ENCODE measurements around the gene ARHGAP44. TPM values are rescaled to one million over a fixed set of nuclear protein-coding genes. Genes with fewer than 3 reads are reported as not detected.

Gene ARHGAP44
- total and polyA plus RNA-seq, 2 donors (not counting 1 experiment from before 2014, with no cell fraction given), result 0.78 to 11.6 TPM

- H3K9ac ChIP-seq (ENCODE audit: low read length), result no peak overlapping the region
- 77% methylated on average over 6 of the region's 6 CpGs for WGBS (ENCODE audit: insufficient coverage)
- no peak overlapping the region for H3K27ac Mint-ChIP-seq
- peaks cover 6% of the 10 kb centered on the region for H3K4me1 Mint-ChIP-seq
- intact Hi-C loops (cut with micrococcal nuclease), result no loop called here
- H3K27ac ChIP-seq (ENCODE audit: low read length in 2 of 2), result no peak overlapping the region
- no peaks in the 10 kb centered on the region for H3K9me3 Mint-ChIP-seq (ENCODE audit: insufficient read depth)
- no peaks in the 10 kb centered on the region for H3K27me3 Mint-ChIP-seq
- no peaks in the 10 kb centered on the region for H3K9me3 ChIP-seq (ENCODE audit: control extremely low read depth in 1 of 3, control insufficient read depth in 2 of 3, insufficient read depth in 1 of 3, low read length in 2 of 3)
- H3K27me3 ChIP-seq (replicated peaks in 1 of 4; ENCODE audit: control extremely low read depth in 1 of 4, control insufficient read depth in 3 of 4, insufficient read depth in 4 of 4, low read length in 3 of 4), result no peaks in the 10 kb centered on the region
- no peak overlapping the region for H3K4me3 ChIP-seq (ENCODE audit: control extremely low read depth in 1 of 5, extremely low read depth in 1 of 5, insufficient read depth in 1 of 5, low read depth in 2 of 5, low read length in 4 of 5)
- no peak overlapping the region for H3K4me3 Mint-ChIP-seq
- no peaks in the 10 kb centered on the region for H3K36me3 ChIP-seq (replicated peaks in 1 of 2; ENCODE audit: control extremely low read depth in 1 of 2, control insufficient read depth in 1 of 2, extremely low read depth in 1 of 2, insufficient read depth in 2 of 2, low read length in 1 of 2)
- ATAC-seq (ENCODE audit: low read depth) (no peak), DNase-seq (peak; percentile 19)
- no peak overlapping the region for H2AFZ ChIP-seq (ENCODE audit: insufficient read depth, low read depth, low read length, poor library complexity, severe bottlenecking)
- no peaks in the 10 kb centered on the region for H3K4me1 ChIP-seq (ENCODE audit: control insufficient read depth in 2 of 2, insufficient read depth in 2 of 2, low read length in 2 of 2)
- no peaks in the 10 kb centered on the region for H3K79me2 ChIP-seq (ENCODE audit: control insufficient read depth, insufficient read depth, low read length)
- TF ChIP-seq EZH2 (IDR thresholded peaks at IDR 0.05; ENCODE audit: borderline replicate concordance, insufficient read depth, low read depth, low read length, poor library complexity, severe bottlenecking), result no peak
- TF ChIP-seq, protein P1, sequence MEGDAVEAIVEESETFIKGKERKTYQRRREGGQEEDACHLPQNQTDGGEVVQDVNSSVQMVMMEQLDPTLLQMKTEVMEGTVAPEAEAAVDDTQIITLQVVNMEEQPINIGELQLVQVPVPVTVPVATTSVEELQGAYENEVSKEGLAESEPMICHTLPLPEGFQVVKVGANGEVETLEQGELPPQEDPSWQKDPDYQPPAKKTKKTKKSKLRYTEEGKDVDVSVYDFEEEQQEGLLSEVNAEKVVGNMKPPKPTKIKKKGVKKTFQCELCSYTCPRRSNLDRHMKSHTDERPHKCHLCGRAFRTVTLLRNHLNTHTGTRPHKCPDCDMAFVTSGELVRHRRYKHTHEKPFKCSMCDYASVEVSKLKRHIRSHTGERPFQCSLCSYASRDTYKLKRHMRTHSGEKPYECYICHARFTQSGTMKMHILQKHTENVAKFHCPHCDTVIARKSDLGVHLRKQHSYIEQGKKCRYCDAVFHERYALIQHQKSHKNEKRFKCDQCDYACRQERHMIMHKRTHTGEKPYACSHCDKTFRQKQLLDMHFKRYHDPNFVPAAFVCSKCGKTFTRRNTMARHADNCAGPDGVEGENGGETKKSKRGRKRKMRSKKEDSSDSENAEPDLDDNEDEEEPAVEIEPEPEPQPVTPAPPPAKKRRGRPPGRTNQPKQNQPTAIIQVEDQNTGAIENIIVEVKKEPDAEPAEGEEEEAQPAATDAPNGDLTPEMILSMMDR (IDR thresholded peaks at IDR 0.05), result no peak
- ChIA-PET POLR2A (no interaction called here), CTCF (interaction anchor here (0.7 kb wide), 1 partner anchor 616 kb away, joined by 3 read pairs; no protein-coding TSS in a partner anchor)
- no peak overlapping the region for H3K4me2 ChIP-seq (replicated peaks; ENCODE audit: low read depth, low read length, poor library complexity, severe bottlenecking)
- no peaks in the 10 kb centered on the region for H4K20me1 ChIP-seq (ENCODE audit: control insufficient read depth, insufficient read depth, low read length, poor library complexity, severe bottlenecking)
These were observed 192.9 kb downstream of the ARHGAP44 start for GRCh38 chr17:12982224-12982623.

- no peaks in the 10 kb centered on the region for H3K27me3 Mint-ChIP-seq
- no peaks in the 10 kb centered on the region for H3K36me3 ChIP-seq (replicated peaks in 1 of 2; ENCODE audit: control extremely low read depth in 1 of 2, control insufficient read depth in 1 of 2, extremely low read depth in 1 of 2, insufficient read depth in 2 of 2, low read length in 1 of 2)
- H3K9me3 ChIP-seq (ENCODE audit: control extremely low read depth in 1 of 3, control insufficient read depth in 2 of 3, insufficient read depth in 1 of 3, low read length in 2 of 3), result no peaks in the 10 kb centered on the region
- H3K4me3 Mint-ChIP-seq, result no peak overlapping the region
- no peak overlapping the region for H3K9ac ChIP-seq (ENCODE audit: low read length)
- TF ChIP-seq, protein P1 (IDR thresholded peaks at IDR 0.05), result no peak
- TF ChIP-seq EZH2 (IDR thresholded peaks at IDR 0.05; ENCODE audit: borderline replicate concordance, insufficient read depth, low read depth, low read length, poor library complexity, severe bottlenecking), result no peak
- ATAC-seq (ENCODE audit: low read depth), result no peak
- ChIA-PET POLR2A (no interaction called here), CTCF (interaction anchor here (1.3 kb wide), 1 partner anchor 46 kb away, joined by 3 read pairs; no protein-coding TSS in a partner anchor)
- no peaks in the 10 kb centered on the region for H3K27me3 ChIP-seq (replicated peaks in 1 of 4; ENCODE audit: control extremely low read depth in 1 of 4, control insufficient read depth in 3 of 4, insufficient read depth in 4 of 4, low read length in 3 of 4)
- WGBS (ENCODE audit: insufficient coverage), result 89% methylated on average over 20 of the region's 21 CpGs
- no peaks in the 10 kb centered on the region for H3K79me2 ChIP-seq (ENCODE audit: control insufficient read depth, insufficient read depth, low read length)
- H2AFZ ChIP-seq (ENCODE audit: insufficient read depth, low read depth, low read length, poor library complexity, severe bottlenecking), result no peak overlapping the region
- peaks cover 19% of the 10 kb centered on the region for H3K4me1 Mint-ChIP-seq
- H3K4me3 ChIP-seq (ENCODE audit: control extremely low read depth in 1 of 5, extremely low read depth in 1 of 5, insufficient read depth in 1 of 5, low read depth in 2 of 5, low read length in 4 of 5), result no peak overlapping the region
- no peak for DNase-seq
- H3K27ac ChIP-seq (ENCODE audit: low read length in 2 of 2), result no peak overlapping the region
- H3K27ac Mint-ChIP-seq, result no peak overlapping the region
- no peaks in the 10 kb centered on the region for H4K20me1 ChIP-seq (ENCODE audit: control insufficient read depth, insufficient read depth, low read length, poor library complexity, severe bottlenecking)
- H3K9me3 Mint-ChIP-seq (ENCODE audit: insufficient read depth), result no peaks in the 10 kb centered on the region
- H3K4me1 ChIP-seq (ENCODE audit: control insufficient read depth in 2 of 2, insufficient read depth in 2 of 2, low read length in 2 of 2), result peaks cover 0 to 10% of the 10 kb centered on the region in 2 donors
- H3K4me2 ChIP-seq (replicated peaks; ENCODE audit: low read depth, low read length, poor library complexity, severe bottlenecking), result no peak overlapping the region
- intact Hi-C loops (cut with micrococcal nuclease), result no loop called here
These were observed 194.9 kb downstream of the ARHGAP44 start for GRCh38 chr17:12983991-12984884.

Data from B cell (primary cell).